Middle frontal gyrus (tissue), 1 donor: ENCODE measurements around the gene SGCA.

Source experiments
- DNase-seq: peaks from one replicate; pipeline ENCODE4 v3.0.0-alpha.2; 2015; ENCODE audit warnings: low spot score; ENCODE audit errors: extremely low spot score

Gene SGCA

GRCh38 chr17:50165867-50166517 is at the start of gene SGCA:
SGCA (plus strand) TSS chr17:50166005; CDS start chr17:50166041, 36 bp downstream.
- no peak for DNase-seq

- no peak for DNase-seq
Observed at GRCh38 chr17:50117202-50118051, 48.4 kb upstream of the SGCA start.

DNA sequence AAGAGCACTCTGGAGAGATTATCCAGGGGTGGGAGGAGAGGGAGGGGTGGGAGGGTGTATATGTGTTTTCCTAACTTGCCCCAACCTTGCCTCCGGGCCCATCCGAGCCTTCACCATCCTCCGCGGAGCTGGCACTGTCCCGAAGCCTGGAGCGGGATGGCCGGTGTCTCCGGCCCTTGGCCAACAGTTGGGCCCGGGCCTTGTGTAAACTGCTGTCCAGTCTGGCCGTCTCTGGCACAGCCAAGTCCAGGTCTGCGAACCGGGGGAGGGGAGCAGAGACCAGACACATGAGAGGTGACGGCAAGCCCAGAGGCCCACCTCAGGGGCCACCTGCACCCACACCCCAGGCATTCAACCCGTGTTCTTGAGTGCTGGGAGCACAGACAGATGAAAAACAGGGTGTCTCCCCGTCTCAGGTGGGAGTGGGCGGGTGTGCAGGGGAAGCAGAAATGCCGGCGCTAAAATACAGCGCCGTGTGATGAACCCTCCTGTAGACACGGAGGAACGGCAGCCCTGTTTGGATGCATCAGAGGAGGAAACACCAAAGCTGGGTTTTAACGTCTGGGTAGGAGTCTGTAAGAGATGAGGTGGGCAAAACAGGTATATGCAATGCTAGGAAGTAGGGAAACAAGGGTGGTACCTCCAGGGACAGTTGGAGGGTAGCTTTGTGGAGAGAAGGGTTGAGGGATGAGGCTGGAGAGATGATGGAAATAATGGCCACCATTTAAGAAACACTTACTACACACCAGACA is 47.6 kb upstream of the SGCA start:
- no peak for DNase-seq

DNA sequence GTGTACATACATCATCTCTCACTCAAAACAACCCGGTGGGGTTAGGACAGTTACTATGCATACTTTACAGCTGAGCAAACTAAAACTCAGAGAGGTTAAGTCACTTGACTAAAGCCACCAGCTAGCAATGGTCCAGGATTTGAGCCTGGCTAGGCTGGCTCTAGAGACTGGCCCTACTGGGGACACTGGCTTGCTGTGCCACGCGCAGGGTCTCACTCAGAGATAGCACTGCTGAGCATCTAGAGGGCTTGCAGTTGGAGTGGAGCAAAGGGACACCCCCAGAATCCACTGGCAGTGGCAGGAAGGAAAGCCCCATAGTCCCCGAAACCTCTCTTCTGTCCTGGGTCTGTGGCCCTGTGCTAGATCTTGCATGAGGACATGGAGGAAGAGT is 47.0 kb upstream of the SGCA start:
- no peak for DNase-seq

DNA sequence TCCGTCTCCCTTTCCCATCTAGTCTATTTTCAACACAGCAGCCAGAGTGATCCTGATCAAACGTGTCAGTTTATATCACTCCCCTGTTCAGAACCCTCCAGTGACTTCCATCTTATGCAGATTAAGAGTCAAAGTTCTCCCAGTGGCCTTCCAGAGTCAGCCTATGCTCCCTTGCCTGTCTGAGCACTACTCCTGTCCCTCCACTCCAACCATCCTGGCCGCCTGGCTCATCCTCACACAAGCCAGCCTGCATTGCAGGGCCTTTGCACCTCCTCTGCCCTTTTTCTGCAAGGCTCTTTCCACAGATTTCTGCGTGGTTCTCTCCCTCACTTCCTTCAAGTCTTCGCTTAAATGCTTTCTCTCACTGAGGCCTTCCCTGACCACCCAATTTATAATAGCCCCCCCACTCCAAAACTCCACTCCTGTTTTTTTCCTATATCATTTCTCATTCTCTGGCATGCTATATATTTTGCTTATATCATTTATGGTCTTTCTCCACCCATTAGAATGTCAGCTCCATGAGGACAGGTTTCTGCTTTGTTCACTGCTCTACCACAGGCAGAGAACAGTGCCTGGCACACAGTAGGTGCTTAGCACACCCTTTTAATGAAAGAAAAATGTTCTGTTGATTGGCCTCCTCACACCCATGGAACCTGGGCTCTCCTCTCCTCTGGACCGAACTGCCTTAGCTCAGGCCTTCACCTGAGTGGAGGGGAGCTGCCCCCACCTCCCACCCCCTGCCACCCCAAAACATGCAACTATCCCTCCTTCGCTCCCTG is 45.1 kb upstream of the SGCA start:
- no peak for DNase-seq

DNA sequence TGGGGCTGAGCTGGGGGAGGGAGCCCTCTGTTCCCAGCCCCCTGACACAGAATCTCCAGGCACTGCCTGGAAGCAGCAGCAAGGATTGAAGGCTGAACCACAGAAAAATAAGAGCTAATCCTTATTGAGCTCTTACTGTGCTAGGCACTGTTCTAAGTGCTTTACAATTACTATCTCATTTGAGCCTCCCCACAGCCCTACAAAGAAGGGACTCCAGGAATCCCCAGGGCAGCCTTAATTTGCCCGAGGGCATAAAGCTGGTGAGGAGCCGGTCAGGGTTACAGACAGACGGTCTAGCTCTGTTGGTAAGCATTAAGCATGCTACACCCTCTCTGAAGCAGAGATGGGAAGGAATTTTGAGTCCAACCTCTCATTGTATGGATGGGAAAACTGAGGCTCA is 42.9 kb upstream of the SGCA start:
- no peak for DNase-seq

DNA sequence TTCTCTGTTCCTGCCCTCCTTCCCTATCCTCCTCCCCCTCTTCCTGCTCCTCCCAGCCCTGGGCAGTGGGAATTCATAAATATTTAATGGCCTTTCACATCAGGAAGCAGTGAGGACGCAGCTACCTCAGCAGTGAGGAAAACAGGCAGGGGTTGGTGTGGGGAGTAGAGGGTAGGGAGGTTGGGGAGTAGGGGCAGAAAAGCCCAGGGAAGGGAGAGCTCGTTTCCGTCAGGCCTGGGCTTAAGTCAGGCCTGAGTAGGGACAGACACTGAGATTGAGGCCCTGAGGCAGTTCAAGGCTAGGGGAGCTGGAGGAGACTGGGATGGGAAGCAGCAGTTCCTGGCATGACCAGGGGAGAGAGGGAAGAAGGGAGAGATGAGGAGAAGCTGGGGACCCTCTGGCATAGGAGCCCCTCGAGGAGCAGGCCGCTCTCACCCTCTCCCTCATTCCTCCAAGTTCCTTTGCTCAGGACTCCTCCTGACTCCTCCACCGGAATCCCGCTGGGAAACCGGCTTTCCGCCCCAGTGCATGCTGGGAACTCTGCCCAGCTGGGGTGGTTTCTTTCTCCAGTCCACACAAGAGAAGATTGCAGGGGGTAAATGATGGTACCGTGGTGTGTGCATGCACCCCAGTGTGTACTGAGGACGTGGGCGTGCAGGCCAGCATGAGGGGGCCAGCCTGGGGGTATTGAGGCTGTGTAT is 42.0 kb upstream of the SGCA start:
- no peak for DNase-seq

DNA sequence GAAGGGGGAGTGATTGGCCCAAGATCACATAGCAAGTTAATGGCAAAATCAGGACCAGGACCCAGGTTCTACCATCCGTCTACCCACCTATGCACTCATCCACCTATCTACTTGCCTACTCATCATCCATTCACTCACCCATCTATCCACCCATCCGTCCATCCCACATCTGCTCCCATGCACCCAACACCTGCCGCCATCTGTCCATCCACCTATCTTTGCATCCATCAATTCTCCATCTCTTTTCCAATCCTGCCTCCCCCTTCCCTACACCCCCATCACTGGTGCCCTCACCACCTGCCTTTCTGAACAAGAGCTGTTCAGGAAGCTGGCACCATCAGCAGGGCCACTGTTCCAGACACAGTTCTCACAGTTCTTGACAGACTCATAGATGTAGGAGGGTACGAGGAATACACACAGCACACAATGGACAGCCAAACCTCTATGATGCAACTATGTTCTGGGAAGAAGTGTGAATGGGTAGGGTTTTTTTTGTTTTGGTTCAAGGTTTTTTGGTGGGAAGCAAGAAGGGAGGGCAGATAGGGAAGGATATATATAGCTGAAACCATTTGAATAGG is 40.3 kb upstream of the SGCA start:
- DNase-seq: no peak

DNA sequence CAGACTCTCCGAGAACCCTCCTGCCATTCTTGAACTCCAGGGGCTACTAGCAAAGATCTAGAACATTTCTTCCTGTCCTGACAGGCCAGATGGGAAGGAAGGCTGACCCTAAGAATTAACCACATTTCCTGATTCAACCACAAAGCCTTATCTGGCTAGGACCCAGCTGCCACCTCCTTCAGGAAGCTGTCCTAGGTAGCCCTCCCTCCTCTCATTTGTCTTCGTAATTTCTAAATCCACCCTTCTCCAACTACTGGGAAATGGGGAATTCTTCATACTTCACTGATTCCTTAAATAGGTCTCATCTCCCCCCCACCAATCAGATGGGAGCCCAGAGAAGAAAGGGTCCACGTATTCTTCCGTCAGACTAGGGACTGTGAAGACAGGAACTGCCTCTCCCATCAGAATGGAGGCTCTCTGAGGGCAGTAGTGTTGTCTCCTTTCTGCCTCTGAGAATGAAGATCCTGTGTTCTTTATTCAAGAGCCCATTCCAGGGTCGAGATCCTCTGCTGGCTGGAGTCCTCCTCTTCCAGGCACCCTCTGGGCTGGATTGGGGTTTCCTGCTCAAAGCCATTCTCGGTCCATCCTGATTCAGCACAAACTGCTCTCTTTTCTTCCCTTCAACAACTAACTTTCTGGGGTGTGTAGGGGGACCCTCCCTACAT is 38.0 kb upstream of the SGCA start:
- no peak for DNase-seq

DNA sequence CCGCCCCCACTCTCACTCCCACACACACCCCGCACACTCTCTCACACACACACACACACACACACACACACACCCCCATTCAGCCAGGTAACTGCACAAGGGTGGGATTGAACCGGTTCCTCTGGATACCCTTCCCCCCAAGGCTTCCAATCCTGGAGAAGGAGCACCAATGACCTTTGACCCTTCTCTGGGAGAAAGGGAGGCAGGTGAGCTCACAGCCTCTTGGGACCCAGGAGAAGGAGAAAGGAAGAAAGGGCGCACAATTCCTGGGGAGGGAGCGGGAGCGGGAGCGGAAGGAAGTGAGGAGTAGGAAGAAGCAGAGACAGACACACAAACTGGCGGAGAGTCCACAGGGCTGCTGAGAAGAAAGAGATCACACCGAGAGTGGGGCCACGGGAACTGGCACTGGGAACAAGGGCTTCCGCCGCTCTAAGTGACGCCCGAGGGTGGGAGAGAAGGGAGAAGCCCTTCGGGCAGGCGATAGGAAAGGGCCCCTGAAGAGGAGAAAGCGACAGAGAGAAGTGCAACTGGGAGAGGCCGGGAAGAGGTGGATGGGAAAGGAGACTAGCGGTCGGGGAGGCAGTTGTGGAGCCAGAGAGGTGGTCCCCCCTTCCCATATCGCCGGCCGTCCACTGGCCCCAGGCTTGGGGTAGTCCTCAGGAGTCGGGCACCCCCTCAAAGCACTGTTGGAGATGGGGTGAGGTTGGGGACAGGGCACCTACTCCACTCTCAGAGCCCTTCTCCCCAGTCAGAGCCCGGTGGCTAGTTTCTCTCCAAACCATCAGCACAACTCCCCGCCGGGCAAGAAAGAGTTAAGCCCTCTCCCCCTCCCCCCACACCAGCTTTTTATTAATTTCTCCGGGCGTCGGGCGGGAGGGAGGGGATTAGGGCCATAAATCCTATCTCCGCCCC is 37.1 kb upstream of the SGCA start:
- no peak for DNase-seq

- no peak for DNase-seq
Observed at GRCh38 chr17:50129353-50129727, 36.5 kb upstream of the SGCA start.

DNA sequence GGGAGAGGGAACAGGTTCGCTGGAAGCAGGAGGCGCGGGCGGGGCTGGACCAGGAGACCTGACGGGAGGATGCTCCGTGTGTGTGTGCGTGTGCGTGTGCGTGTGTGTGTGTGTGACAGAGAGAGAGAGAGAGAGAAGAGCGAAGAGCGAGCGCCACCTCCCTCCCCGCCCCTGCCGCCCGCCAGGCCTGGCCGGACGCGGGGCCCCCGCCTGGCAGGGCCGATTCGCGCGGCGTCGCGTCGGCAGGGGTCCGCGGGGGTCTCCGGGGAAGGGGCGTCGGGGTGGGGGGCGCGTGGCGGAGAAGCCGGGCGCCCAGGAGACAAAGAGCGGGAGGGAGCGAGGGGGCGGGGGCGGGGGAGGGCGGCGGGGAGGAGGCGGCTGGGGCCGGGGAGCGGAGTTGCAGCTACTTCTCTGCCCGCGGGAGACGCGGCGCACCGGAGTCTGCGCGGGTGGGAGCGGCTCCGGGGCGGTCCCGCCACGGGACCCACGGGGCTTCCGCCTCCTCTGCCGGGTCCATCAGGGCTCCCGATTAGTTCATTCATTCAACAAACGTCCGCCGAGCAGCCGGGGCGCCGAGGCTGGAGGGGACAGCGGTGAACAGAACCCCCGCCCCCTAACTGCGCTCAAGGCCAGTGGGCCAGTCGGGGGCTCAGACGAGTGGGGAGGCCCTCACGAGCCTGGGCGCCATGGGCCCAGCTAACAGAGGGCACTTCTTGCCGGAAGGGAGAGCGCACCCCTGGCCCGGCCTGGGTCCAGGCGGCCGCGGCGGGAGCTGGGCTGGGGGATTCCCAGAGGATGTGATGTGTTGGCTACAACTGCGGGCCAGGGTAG is 35.9 kb upstream of the SGCA start, which contains the start of gene SAMD14:
Gene SAMD14 (minus strand): TSS at position 433 of the 831 bp plus-strand sequence. CDS start 5,201 bp downstream, outside the sequence.
- DNase-seq: no peak

GRCh38 chr17:50130559-50131305 is 35.1 kb upstream of the SGCA start:
- DNase-seq: no peak

DNA sequence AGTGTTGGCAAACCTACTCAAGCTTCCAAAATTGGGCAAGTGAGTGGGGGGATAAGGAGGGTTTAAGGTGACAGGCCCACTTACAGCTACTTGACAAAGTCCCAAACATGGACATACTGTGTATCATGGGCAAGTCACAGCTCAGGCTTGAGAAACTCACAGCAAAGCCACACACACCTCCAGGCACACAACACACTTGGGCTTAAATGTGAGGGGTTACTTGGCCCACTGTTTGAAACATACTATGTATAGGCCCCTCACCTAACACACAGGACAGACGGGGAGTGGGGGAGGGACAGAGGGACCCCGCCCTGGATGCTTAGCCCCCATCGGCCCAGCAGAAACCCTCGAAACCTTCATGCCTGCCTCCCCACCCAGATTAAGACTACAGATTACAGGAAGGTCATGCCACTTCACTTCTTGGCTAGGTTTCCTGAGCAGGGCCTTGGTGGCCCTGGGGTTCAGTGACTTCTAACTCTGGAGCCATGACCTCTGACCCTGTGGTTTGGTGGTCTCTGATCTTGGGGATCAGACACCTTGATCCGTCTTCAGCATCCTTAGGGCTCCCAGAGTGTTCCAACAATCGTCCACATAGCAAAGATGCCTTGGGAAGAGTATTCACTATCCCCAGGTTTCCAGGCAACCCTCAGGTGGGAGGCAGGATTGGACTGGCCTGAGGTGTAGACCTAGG is 33.6 kb upstream of the SGCA start:
- no peak for DNase-seq

DNA sequence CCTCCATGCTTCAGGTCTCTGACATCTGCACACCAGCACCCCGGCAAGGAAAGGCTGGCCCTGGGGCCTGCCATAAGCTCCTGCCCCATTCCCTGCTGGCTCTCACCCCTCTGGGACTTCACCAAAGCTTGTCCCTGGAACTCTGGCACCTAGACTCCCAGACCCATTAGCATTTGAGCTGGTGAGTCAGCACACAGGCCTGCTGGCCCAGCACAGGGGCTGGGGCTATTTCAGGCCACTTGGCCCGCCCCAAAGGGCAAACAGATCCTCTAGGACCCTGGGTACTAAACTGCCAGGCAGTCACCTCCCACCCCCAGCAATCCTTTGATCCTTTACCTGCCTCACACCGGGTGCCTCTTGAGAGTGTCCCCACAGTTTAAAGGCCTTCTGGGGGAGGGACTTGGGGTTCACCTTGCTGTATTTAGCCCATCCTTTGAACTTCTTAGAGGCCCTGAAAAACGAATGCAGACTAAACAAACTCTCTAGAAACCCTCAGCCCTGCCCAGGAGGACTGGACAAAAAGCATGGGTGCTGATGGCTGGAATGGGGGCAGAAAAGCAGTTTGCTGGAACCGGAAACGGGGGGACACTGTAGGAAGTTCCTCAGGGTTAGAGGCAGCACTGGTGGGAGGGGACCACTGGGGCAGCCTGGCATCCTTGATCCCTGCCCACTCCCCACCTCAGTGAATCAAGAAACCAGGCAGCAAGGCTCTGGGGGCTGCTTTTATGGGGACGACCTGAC is 32.6 kb upstream of the SGCA start:
- DNase-seq: no peak

DNA sequence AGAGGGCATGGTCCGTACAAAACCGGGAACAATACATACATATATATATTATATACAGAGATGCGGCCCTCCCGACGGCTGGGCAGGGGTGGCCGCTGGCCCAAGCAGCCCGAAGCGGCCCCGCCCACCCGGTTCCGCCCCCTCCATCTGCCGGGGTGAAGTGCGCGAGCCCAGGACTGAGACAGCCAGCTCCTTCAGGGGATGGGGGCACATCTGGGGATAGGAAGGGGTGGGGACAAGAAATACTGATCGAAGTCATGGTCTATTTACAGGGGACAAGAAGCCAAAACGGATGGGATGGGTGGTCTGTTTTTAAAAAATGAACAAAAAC is 32.1 kb upstream of the SGCA start:
- no peak for DNase-seq
